Cardiac atrium fibroblast (primary cell): Measurements from ENCODE around the gene PIGC. TPM values are rescaled to one million over a fixed set of nuclear protein-coding genes. Genes with fewer than 3 reads are reported as not detected.

Experiments
- total RNA-seq: library from RNA; depleted of rRNA; stranded (reverse); fragments of >200 nt; gene quantifications from 2 replicates; pipeline ENCODE4 v1.2.3, GENCODE V29; 2015

The PIGC gene
- 8.9 and 21.3 TPM in 2 replicates for total RNA-seq

DNA sequence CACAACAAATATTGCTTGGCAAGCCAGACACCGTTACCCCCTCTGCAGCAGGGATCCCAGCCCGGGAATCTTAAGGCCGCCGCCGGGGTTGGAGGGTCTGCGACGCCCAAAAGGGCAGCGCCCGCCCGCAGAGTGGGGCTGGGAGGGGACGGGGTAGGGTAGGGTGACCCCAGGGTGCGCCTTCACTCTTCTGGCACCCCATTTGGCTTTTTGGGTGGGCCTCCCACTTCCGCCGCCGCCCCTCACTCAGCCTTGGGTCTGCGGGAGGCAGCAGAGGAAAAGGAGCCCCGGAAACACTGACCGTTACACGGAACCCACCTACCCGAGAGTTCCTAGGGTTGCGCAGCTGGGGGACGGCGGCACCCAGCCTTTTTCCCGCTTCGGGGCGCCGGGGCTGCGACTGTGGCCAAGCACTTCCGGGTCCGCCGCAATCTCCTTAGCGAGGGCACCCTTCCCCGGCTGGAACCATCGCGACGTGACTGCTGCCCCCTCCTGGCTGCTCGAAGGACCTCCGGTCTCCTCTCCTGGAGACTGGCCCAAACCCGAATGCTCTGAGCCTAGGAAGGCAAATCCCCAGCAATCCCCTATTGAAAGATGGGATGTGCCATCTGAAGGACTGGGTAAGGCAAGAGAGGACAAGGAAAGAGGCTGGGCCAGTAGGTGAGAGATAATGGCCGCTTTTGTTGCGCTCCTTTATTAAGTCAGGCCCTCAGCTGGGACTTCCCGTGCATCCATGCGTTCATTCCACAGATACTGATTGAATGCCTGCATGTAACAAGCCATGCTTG is at the start of gene PIGC:
Gene PIGC, minus strand, starts transcription at position 404 of the 788 bp plus-strand sequence. CDS start 1,447 bp downstream, outside the sequence.

DNA sequence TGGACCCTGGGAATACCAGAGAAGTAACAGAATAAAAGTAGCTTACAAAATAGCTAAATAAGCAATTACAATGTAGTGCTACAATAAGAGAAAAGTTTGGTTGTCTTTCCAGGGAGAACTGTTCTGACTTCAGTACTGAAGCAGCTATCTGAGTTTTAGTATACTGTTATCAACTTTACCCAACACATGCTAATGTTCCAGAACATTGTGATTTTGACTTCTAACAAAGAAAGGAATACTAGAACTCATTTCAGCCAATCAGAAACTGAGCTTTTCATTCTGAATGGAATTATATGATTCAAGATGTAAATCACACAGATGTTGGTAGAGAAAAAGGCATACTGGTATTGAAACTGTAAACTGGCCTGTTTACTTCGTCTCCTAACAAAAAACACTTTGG is 23.5 kb downstream of the PIGC start, which contains the start of gene C1orf105:
Gene C1orf105, plus strand, starts transcription at position 301 of the 400 bp plus-strand sequence. CDS start 201 bp downstream, outside the sequence.

Other genes starting within 250 kb of the PIGC start
- not detected in 2 replicates for gene C1orf105, start 23.4 kb downstream of the PIGC start, total RNA-seq
- gene SUCO, start 89.1 kb upstream of the PIGC start, total RNA-seq, result 16.4 and 20.9 TPM in 2 replicates
- gene FASLG, start 215.0 kb upstream of the PIGC start, total RNA-seq, result not detected in 2 replicates